Hepatic stellate cell (primary cell): Measurements from ENCODE around the gene TNPO2.
A peak's percentile ranks its signal among the peaks of the same experiment; 100 is the strongest.
"Not testable (repeated sequence)": the region's sequence is repeated elsewhere in the genome, so short reads cannot be mapped to it uniquely, and the experiment has no call there.

Experiments used
- DNase-seq: peaks from one replicate; pipeline ENCODE4 v3.0.0; 2011; ENCODE audit warnings: low spot score

TNPO2 gene

DNA sequence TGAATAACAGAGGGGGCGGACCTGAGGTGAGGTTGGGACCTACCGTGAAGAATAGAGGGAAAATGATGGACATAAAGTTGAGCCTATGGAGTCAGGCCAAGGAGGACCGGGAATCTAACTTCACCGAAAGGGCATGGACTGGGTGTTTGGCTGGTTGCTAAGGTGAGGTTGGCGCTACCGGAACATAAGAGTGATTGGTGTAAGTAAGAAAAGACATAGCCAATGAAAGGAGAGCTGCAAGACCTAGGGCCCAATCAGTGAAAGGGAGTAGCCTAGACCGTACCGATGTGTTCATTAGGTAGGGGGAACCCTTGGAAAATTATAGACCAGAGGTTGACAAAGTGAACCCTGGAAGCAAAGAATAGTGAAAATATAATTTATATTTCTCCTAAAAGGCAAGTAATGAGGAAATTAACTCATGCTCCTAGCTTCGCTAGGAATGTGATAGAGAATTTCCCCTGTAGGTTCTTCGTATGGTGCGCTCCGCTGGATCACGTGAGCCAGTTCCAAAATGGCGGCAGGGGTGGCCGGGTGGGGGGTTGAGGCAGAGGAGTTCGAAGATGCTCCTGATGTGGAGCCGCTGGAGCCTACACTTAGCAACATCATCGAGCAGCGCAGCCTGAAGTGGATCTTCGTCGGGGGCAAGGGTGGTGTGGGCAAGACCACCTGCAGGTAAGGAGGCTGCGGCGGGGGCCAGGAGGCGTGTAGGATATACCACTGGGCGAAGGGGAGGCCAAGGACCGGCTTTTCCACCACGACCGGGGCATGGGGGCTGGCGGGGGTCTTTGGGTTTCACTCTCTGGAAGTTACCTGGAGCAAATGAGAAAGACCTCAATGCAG is 13.5 kb upstream of the TNPO2 start, which contains the start of gene GET3:
Gene GET3 (plus strand): TSS at position 503 of the 840 bp plus-strand sequence. CDS start 9 bp downstream, at position 512.
- peak; percentile 99 for DNase-seq

GRCh38 chr19:12733369-12734214 is 9.9 kb upstream of the TNPO2 start:
- DNase-seq: peak; percentile 68

- DNase-seq: no peak
Measured at GRCh38 chr19:12731337-12731736, 7.6 kb upstream of the TNPO2 start.

DNA sequence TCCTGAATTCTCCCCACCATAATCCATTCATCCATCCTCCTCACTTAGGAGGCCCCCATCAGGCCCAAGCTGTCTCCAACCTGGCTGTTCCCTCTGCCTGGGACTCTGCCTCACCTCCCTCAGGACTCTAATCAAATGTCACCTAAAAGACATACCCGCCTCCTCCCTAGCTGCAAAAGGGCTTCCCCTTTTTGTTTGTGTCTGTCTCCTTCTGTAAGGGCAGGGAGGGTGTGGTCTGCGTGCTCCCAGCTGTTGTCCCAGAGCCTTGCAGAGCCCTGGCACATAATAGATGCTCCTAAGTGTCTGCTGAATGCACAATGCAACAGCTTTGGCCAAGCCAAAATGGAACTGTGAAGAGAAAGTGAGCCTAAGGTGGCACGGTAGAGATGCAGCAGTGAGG is 6.3 kb upstream of the TNPO2 start:
- DNase-seq: no peak

- no peak for DNase-seq
Measured at GRCh38 chr19:12727745-12728433, 4.2 kb upstream of the TNPO2 start.

DNA sequence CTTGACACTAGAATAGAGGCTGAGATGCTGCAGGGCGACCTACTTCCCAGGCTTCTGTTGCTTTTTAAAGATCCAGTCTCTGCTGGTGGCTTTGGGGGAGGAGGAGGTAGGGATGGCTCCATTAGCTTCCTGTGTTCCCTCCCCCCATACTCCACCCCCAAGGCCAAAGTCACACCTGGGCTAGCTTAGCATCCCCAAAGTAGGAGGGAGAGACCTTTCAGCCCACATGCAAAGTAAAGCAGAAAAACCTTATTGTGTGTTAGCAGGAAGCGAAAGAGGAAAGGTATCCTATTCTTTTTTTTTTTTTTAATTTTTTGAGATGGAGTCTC is 3.2 kb upstream of the TNPO2 start:
- no peak for DNase-seq

GRCh38 chr19:12725612-12726011 is 1.9 kb upstream of the TNPO2 start:
- not testable (repeated sequence) for DNase-seq

GRCh38 chr19:12723381-12723640 is 421 bp downstream of the TNPO2 start:
- no peak for DNase-seq

DNA sequence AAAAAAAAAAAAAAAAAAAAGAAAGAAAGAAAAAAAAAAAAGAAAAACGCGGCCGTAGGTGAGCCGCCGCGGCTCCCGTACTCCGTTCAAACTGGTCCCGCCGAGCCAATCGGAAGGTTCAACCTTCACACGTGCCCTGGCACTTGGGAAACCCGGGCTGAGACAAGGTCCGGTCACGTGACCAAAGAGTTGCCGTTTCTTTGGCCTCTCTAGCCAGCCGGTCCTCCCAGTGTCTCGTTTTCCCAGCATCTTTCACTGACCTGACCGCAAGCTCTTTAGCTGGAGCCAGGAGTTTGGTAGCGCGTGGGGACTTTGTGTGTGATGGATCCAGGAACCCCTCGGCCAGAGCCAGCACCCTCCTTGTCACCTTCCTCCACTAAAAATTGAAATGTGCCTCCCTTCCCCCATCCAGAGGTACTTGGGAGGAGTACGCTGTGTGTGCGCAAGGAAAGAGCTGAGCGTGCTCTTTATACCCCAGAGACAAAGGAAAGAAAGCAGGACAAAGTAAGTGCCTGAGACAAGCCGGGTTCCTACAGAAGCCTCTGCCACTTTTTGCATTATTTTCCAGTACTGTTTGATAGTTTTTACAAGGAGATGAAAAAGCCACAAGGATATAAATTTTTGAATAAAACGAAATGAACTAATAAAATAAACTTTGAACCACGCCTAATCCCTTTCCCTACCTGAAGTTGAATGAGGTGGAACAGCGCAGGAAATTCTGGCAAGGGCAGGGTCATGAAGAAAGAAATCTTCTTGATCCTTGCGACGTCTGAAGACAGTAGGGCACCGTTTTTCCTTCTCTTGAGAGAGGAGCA is 959 bp downstream of the TNPO2 start:
- peak; percentile 100 for DNase-seq

- DNase-seq: peak; percentile 89
Measured at GRCh38 chr19:12721656-12722565, 1.8 kb downstream of the TNPO2 start.

DNA sequence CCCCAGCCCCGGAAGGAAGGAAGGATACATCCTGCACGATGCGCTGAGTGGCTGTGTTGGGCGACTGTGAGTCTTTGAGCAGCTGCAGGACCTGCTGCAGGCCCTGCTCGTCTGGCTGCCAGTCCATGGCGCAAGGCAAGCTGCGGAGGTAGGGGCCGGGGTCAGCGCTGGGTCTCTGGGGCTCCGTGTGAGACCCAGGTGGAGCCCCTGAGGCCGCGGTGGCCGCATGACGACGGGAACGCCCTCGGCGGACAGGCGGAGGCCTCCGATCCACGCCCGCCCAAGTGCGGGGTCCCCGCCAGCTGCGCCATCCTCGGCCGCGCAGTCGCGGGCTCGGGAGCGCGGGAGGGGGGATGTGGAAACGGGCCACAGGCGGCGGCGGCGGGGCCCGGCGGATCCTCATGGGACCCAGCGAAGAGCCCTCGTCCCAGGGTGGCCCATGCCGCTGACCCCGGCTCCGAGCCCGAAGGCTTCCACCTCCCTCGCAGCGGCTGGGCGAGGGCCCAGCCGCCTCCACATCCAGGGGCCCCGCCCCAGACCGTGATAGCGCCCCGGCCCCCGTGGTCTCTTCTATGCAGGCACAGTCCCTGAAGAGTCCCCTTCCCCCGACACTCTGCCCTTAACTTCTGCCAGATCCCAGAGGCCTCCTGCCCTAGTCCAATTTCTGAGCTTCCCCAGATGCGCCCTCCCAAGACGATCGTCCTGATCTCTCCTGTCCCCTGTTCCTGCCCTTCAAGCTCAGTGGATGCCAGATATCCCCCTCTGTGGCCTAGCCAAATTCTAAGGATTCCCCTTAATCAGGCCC is 2.7 kb downstream of the TNPO2 start:
- peak; percentile 50 for DNase-seq

DNA sequence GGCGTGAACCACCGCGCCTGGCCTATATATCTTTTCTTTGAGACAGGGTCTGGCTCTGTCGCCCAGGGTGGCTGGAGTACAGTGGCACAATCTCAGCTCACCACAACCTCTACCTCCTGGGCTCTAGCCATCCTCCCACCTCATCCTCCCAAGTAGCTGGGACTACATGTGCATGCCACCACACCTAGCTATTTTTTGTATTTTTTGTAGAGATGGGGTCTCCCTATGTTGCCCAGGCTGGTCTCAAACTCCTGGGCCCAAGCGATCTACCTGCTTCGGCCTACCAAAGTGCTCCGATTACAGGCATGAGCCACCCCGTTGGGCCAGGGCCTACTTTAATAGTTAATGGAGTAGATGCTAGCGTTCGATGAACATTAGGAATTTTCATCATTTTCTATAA is 3.4 kb downstream of the TNPO2 start:
- DNase-seq: no peak

GRCh38 chr19:12715929-12716328 is 7.8 kb downstream of the TNPO2 start:
- DNase-seq: no peak

GRCh38 chr19:12715102-12715501 is 8.6 kb downstream of the TNPO2 start:
- no peak for DNase-seq

GRCh38 chr19:12713304-12713703 is 10.4 kb downstream of the TNPO2 start:
- DNase-seq: not testable (repeated sequence)

GRCh38 chr19:12712077-12712476 is 11.7 kb downstream of the TNPO2 start:
- not testable (repeated sequence) for DNase-seq

- no peak for DNase-seq
Measured at GRCh38 chr19:12711187-12711586, 12.5 kb downstream of the TNPO2 start.

- no peak for DNase-seq
Measured at GRCh38 chr19:12708641-12709040, 15.1 kb downstream of the TNPO2 start.

- no peak for DNase-seq
Measured at GRCh38 chr19:12706332-12706718, 17.4 kb downstream of the TNPO2 start.
